DMS53 treated with DMSO at 0.1 percent for 48 hours (cell line): ENCODE results near the gene FAM53B.

Experiments used
- DNase-seq: peaks from one replicate; lab custom pipeline; 2025; ENCODE audit not compliant: unreplicated experiment; lab: John Stamatoyannopoulos, UW

Gene FAM53B

GRCh38 chr10:124665091-124665490 is 79.1 kb downstream of the FAM53B start:
- no peak for DNase-seq

DNA sequence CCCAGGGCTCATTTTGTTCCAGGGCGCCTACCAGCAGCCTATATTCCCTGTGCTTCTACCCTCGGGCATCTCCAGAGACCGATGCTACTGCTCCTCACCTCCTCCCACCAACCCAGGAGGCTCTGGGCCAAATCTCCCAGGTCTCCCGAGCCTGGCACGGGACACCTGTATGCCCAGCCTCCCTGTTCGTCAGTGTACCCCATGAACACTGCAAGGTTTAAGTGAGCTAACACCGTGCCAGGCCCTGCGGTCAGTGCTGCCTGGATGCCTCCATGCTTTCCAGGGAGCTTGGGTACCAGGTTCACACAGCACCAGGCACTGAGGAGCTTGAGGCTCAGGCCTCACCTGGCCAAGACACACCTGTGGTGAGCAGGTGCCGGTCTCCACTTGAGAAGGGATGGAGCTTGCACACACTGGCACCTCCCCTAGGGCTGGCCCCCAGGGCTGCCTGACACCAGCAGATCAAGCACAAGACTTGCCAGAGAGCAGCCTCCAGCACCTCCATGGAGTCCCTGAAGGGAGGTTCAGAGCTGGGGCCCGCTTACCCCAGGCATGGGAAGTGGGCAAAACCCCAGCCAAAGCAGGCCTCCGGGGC is 80.3 kb downstream of the FAM53B start:
- DNase-seq: no peak

GRCh38 chr10:124663228-124663627 is 81.0 kb downstream of the FAM53B start:
- no peak for DNase-seq

- DNase-seq: no peak
Observed at GRCh38 chr10:124661660-124662180, 82.5 kb downstream of the FAM53B start.

- no peak for DNase-seq
Observed at GRCh38 chr10:124660404-124661125, 83.6 kb downstream of the FAM53B start.

DNA sequence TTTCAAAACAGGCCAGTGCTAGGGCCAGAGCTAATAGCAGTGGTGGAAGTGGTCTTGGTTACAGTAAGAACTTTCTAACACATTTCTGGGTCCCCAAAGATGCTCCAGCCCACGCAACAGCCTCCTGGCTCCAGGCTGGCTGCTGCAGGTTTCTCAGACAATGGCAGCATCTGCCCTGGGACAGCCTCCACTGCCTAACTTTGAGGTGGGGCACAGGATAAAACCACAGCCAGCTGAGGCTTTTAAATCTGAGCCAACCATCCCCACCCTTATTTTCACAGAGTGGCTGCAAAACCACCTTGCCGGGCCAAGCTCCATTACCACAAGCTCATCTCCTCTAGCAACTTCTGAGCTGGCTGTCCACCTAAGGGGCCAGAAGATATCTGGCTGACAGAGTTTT is 84.8 kb downstream of the FAM53B start:
- DNase-seq: no peak

DNA sequence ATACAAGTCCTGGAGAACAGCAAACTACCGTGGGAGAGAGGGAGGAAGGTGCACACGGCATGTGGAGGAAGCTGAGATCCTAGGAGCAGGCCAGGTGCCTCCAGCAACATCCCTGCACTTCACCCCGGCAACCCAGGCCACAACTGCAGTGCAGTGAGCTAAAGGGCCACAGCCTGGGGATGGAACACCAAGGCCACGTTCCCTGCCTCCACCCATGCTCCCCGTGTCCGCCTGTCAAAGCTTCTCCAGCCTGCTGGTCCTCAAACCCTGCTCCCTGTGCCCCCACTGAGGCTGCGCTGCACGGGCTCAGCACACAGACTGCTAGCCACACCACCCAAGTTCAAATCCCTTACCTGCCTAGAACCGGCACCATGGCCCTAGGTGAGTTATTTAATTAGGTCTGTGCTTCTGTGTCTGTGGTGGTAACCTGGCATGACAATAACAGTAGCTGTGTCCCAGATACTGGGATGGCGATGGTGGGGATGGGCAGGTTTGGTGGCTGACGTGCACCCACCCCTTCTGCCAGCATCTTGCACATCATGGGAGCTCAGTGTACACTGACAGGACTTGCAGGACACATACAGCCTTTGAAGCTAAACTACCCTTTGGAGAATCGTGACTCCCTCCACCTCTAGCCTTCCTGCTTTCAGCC is 85.5 kb downstream of the FAM53B start:
- no peak for DNase-seq

- DNase-seq: no peak
Observed at GRCh38 chr10:124657806-124658205, 86.4 kb downstream of the FAM53B start.

DNA sequence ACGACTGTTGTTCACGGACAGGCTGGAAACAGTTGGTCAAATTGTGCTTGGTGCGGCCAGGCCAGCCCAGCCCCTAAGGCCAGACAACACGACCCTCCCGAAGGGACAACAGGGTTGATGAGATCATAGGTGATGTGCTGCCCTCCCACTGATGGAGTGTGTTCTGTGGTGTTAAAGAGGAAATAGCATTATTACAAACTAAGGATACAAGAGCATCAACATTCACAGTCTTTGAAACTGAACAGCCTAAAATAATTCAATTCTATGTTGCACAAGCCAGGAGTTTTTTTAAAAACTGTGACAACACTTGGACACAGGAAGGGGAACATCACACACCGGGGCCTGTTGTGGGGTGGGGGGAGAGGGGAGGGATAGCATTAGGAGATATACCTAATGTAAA is 87.6 kb downstream of the FAM53B start:
- no peak for DNase-seq

DNA sequence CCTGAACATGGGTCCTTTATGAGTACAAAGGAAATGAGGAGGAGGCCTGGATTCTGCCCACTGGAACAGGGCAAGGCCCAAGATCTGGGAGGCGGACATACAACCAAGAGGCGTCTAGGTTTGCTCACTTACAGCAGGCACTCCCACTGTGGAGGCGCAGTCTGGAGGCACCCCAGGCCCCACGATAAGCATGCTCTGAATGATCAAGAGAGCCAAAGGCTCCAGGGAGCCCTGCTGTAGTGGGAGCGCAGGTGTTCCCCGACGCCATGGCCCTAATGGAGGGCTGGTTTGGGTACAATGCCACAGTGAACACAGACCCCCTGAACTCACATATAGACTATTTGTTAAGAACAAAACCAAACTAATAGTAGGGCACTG is 88.1 kb downstream of the FAM53B start:
- DNase-seq: no peak

DNA sequence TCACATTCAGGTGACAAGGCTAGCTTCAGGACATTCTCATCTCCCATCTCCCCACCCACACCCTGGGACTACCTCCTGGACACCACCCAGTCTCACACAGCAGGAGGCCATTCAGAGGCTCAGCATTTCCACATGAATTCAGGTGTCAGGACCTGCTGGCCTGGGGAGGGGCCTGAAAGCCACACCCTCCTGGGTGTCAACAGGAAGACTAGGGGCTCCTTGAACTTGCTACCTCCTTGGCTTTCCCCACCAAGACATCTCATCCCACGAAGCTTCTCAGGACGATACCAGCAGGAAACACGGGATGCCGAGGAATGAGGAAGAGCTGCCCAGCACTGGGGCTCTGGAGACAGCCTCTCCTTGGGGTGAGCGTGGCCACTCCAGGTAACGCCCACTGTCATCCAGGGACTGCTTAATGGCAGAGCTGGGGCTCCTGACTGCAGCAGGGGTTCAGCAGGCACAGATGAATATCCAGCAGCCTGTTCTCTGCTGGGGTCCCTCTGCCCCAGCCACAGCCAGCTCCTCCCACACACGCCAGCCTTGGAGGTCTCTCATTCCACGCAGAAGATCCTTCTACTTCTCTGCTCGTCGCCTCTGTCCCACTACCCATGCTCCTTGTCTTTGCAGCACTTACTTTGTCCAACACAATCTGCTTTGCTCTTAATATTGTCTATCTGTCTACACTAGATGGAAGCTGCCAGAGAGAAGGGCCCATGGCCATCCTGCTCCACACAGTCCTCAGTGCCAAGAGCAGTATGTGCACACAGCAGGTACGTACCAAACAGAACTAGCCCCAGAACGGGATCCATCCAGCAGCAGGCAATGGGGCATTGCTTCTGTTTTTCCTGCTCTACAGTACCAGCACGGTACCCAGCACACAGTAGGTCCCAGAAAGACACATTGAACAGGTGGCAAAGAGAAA is 88.7 kb downstream of the FAM53B start:
- no peak for DNase-seq

GRCh38 chr10:124654686-124655085 is 89.5 kb downstream of the FAM53B start:
- no peak for DNase-seq

DNA sequence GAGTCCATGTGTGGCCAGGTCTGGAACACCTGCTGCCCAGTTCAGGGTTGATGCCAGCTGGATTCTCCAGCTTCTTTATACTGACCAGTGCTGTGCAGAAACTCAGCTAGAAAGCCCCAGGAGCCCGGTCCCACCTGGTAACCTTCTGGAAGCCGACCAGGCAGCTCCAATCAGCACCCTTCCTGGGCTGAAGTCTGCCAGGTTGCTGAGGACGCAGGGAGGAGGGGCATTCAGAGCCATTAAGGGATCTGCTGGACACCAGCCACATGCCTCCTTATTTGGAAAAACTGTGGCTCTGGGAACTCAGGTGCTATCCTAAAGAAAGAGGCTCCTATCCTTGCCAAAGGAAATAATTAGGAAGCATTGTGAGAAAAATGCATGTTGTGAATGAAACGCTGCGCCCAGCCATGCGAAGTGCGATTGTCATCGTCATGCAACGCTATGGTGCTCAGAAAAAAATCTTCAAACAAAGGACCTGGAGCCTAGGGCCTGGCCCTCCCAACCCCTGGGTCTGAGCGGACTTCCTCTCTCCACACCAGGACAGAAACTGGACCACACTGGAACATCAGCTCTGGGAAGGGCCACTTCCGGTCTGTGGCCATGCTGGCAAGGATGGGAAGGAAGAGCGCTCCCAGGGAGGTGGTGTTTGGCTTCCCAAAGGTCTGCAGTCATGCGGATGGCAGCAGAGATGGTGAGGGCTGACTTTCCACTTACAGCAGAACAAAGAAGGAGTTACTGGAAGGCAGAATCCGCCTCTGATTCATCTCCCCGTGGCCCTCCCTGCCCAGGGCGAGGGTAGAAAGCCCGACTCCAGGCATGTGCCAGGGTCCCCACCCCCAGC is 90.1 kb downstream of the FAM53B start:
- no peak for DNase-seq

GRCh38 chr10:124653311-124653710 is 90.9 kb downstream of the FAM53B start:
- DNase-seq: no peak

DNA sequence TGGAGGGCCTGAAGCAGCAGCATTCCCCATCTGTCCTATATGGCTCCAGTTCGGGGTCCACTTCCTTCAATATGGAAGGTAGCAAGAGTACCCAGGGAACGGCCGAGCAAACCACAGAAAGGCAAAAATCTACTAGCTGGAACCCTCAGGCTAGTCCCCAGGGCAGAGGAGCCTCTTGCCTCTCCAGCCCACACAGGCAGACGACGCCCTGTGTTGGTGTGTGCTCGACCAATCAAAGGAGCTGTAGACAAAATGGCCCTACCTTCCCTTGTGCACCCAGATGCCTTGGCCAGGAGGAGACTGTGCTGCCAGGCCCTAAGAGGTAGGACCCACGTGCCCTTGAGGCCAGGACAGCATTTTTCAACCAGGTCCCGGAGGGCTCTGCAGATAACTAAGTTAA is 91.5 kb downstream of the FAM53B start:
- DNase-seq: no peak

- no peak for DNase-seq
Observed at GRCh38 chr10:124652200-124652599, 92.0 kb downstream of the FAM53B start.

GRCh38 chr10:124651402-124651891 is 92.7 kb downstream of the FAM53B start:
- DNase-seq: no peak

- no peak for DNase-seq
Observed at GRCh38 chr10:124650820-124651401, 93.3 kb downstream of the FAM53B start.

DNA sequence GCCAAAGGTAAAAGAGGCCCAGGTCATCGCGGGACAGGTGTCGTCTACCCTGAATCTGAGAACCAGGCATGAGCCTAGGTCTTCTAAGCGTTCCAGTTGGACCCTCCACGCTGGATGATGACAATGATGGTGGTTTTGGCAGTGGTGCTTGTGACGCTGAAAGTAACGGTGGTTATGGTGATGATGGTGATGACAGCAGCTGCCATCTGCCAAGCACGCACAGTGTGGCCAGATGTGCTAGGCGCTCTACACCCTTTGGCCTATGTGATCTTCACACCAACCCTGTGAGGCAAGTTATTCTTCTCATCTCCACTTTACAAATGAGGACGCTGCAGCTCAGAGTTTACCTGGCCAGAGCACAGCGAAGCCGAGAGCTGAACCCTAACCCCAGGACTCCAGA is 93.9 kb downstream of the FAM53B start:
- no peak for DNase-seq

DNA sequence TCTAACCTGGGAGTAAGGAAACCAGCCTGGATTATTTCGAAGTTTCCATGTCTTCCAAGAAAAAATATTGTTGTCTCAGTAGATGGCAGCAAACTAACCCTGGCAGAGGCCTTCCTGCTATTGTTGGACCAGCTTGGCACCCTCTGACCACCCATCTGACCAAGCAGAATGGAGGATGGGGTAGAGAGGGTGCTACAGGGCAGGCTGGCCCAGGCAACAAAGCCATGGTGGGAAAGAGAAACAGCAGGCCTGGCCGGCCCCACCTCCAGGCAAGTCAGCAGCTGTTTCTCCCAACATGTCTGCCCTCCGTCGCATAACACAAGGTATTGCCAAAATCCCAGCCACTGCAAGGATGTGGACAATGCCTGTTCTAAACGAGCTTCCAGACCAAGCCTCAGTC is 95.0 kb downstream of the FAM53B start:
- DNase-seq: no peak
